Anterior cingulate cortex (tissue), 58 donors: ENCODE measurements around the gene CD2AP.
A peak's percentile ranks its signal among the peaks of the same experiment; 100 is the strongest.
"Not testable (repeated sequence)": the region's sequence is repeated elsewhere in the genome, so short reads cannot be mapped to it uniquely, and the experiment has no call there.

ENCODE experiments used
- DNase-seq, 58 donors: peaks; one replicate each; lab custom pipeline; 2025; lab: John Stamatoyannopoulos, UW

Gene CD2AP

GRCh38 chr6:47477497-47478232 is at the start of gene CD2AP:
CD2AP (plus strand) TSS chr6:47477789; CDS start chr6:47478245, 456 bp downstream.
- DNase-seq: peak; percentile 36 to 89 (median 73)

- DNase-seq: no peak
Observed at GRCh38 chr6:47428288-47428687, 49.3 kb upstream of the CD2AP start.

- no peak for DNase-seq
Observed at GRCh38 chr6:47428746-47429664, 48.6 kb upstream of the CD2AP start.

- DNase-seq: no peak
Observed at GRCh38 chr6:47434372-47435253, 43.0 kb upstream of the CD2AP start.

GRCh38 chr6:47435254-47435612 is 42.4 kb upstream of the CD2AP start:
- no peak for DNase-seq

GRCh38 chr6:47437592-47437991 is 40.0 kb upstream of the CD2AP start:
- no peak for DNase-seq

GRCh38 chr6:47438481-47439347 is 38.9 kb upstream of the CD2AP start:
- DNase-seq: no peak

- DNase-seq: no peak
Observed at GRCh38 chr6:47439348-47439668, 38.3 kb upstream of the CD2AP start.

- DNase-seq: no peak
Observed at GRCh38 chr6:47440719-47441118, 36.9 kb upstream of the CD2AP start.

- DNase-seq: not testable (repeated sequence)
Observed at GRCh38 chr6:47444964-47445363, 32.6 kb upstream of the CD2AP start.

GRCh38 chr6:47446669-47447330 is 30.8 kb upstream of the CD2AP start:
- DNase-seq: no peak

- no peak for DNase-seq
Observed at GRCh38 chr6:47447722-47448121, 29.9 kb upstream of the CD2AP start.

- no peak for DNase-seq
Observed at GRCh38 chr6:47451162-47451561, 26.4 kb upstream of the CD2AP start.

- DNase-seq: no peak
Observed at GRCh38 chr6:47452899-47453298, 24.7 kb upstream of the CD2AP start.

- no peak for DNase-seq
Observed at GRCh38 chr6:47453372-47453936, 24.1 kb upstream of the CD2AP start.

- no peak for DNase-seq
Observed at GRCh38 chr6:47454713-47455396, 22.7 kb upstream of the CD2AP start.

GRCh38 chr6:47455533-47456209 is 21.9 kb upstream of the CD2AP start:
- no peak for DNase-seq

GRCh38 chr6:47456536-47456975 is 21.0 kb upstream of the CD2AP start:
- DNase-seq: no peak
